ENCODE results near the gene TMEM106A. TPM values are rescaled to one million over a fixed set of nuclear protein-coding genes. Genes with fewer than 3 reads are reported as not detected.
"Not testable (repeated sequence)": the region's sequence is repeated elsewhere in the genome, so short reads cannot be mapped to it uniquely, and the experiment has no call there.

TMEM106A gene
- total RNA-seq, 1 experiment from 2014 or later, result 2.1 TPM

DNA sequence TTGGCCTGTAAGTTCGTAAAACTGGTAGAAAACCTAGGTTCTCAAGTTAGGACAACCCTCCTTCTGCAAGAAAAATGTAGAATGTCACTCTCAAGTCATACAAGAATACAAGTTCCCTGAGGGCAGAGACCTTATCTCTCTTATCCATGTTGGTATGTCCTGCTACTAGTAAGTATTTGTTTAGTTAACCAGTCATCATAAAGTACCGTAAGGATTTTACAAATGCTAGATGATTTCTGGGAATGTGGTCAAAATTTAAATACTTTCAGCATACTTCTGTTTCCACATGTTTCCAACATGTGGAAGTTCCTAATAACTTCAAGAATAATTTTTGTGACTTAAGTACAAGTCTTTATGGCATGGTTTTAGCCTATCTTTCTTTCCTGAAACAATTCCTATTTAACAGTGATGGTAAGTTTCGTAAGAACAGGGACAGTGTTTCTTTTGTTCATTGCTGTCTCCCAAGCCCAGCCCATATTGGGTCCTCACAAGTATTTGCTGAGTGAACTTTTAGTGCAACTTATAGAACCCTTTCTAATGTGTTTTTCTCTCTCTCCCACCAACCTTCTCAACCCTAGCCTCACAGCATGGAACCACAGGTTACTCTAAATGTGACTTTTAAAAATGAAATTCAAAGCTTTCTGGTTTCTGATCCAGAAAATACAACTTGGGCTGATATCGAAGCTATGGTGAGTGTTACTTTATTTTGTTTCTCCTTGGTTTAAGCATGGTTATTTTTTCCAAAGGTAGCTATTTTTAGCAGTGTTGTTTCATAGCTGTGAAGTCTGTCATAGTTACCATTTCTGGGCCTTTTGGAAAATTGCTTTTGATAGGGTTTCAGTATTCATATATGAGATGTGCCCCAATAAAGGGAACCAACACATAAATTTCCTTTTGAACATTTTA is 36.2 kb upstream of the TMEM106A start:
- Histone ChIP-seq H3K9me3 (ENCODE audit: low read depth, low read length, poor library complexity, severe bottlenecking) (no peaks in the 10 kb centered on the region), H3K27me3 (replicated peaks; ENCODE audit: insufficient read depth, low read depth, low read length, poor library complexity) (no peaks in the 10 kb centered on the region), H3K4me1 (ENCODE audit: insufficient read depth, low read length, poor library complexity, severe bottlenecking) (peaks cover 9% of the 10 kb centered on the region), H3K27ac (ENCODE audit: low read depth, low read length, poor library complexity, severe bottlenecking) (no peak overlapping the region), H3K4me3 (ENCODE audit: low read depth, low read length, poor library complexity, severe bottlenecking) (no peak overlapping the region), H3K36me3 (ENCODE audit: insufficient read depth, low read length, poor library complexity, severe bottlenecking) (peaks cover 3% of the 10 kb centered on the region)
- ChIA-PET POLR2A (ENCODE audit: low non-redundant PET) (no interaction called here), CTCF (no interaction called here)
- intact Hi-C loops (cut with micrococcal nuclease; ENCODE audit: unreplicated experiment), result no loop called here
- no peak for DNase-seq (ENCODE audit: low spot score)
- no TSS peak for BruUV-seq (replicated peaks)
- TF ChIP-seq EZH2 (IDR thresholded peaks at IDR 0.05; ENCODE audit: borderline replicate concordance, low read depth, low read length, poor library complexity, severe bottlenecking), result no peak
- TF ChIP-seq, protein P1, sequence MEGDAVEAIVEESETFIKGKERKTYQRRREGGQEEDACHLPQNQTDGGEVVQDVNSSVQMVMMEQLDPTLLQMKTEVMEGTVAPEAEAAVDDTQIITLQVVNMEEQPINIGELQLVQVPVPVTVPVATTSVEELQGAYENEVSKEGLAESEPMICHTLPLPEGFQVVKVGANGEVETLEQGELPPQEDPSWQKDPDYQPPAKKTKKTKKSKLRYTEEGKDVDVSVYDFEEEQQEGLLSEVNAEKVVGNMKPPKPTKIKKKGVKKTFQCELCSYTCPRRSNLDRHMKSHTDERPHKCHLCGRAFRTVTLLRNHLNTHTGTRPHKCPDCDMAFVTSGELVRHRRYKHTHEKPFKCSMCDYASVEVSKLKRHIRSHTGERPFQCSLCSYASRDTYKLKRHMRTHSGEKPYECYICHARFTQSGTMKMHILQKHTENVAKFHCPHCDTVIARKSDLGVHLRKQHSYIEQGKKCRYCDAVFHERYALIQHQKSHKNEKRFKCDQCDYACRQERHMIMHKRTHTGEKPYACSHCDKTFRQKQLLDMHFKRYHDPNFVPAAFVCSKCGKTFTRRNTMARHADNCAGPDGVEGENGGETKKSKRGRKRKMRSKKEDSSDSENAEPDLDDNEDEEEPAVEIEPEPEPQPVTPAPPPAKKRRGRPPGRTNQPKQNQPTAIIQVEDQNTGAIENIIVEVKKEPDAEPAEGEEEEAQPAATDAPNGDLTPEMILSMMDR (conservative IDR thresholded peaks at IDR 0.05; ENCODE audit: low read depth, low read length), result no peak

DNA sequence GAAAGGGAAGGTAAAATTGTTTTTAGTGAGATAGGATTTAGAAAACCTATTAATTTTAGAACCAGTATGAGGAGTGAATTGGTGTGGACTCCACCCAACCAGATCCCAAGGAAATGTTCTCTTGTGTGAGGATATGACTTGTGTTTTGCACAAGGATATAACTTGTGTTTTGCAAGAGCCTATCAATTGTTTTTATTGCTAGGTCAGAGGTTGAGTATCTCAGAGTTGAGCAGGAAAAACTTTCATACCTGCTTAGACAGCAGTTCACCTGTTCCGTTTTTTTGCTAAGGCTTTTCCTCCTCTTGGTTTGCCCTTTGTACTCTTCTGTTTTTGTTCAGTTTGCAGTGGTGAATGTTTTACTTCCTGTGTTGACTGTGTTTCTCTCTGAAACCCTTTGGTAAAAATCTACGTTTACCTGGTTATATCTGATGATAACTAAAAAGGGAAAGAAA is 35.5 kb upstream of the TMEM106A start:
- DNase-seq (ENCODE audit: low spot score), result no peak
- Histone ChIP-seq H3K4me1 (ENCODE audit: insufficient read depth, low read length, poor library complexity, severe bottlenecking) (peaks cover 9% of the 10 kb centered on the region), H3K27me3 (replicated peaks; ENCODE audit: insufficient read depth, low read depth, low read length, poor library complexity) (no peaks in the 10 kb centered on the region), H3K9me3 (ENCODE audit: low read depth, low read length, poor library complexity, severe bottlenecking) (no peaks in the 10 kb centered on the region), H3K4me3 (ENCODE audit: low read depth, low read length, poor library complexity, severe bottlenecking) (no peak overlapping the region), H3K27ac (ENCODE audit: low read depth, low read length, poor library complexity, severe bottlenecking) (no peak overlapping the region), H3K36me3 (ENCODE audit: insufficient read depth, low read length, poor library complexity, severe bottlenecking) (peaks cover 3% of the 10 kb centered on the region)
- CTCF ChIA-PET, result no interaction called here
- BruUV-seq (replicated peaks), result no TSS peak
- intact Hi-C loops (cut with micrococcal nuclease; ENCODE audit: unreplicated experiment), result no loop called here
- POLR2A ChIA-PET (ENCODE audit: low non-redundant PET), result no interaction called here
- no peak for TF ChIP-seq EZH2 (IDR thresholded peaks at IDR 0.05; ENCODE audit: borderline replicate concordance, low read depth, low read length, poor library complexity, severe bottlenecking)
- TF ChIP-seq, protein P1 (conservative IDR thresholded peaks at IDR 0.05; ENCODE audit: low read depth, low read length), result no peak

DNA sequence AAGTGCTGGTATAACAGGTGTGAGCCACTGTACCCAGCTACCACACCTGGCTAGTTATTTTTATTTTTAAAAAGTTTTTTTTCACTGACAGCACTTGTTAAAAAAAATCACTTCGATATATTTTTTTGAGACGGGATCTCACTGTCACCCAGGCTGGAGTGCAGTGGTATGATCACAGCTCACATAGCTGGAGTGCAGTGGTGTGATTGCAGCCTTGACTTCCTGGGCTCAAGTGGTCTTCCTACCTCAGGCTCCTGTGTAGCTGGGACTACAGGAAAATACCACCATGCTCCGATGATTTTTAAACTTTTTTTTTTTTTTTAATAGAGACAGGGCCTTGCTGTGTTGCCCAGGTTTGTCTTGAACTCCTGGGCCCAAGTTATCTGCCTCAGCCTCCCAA is 27.8 kb upstream of the TMEM106A start:
- POLR2A ChIA-PET (ENCODE audit: low non-redundant PET), result no interaction called here

DNA sequence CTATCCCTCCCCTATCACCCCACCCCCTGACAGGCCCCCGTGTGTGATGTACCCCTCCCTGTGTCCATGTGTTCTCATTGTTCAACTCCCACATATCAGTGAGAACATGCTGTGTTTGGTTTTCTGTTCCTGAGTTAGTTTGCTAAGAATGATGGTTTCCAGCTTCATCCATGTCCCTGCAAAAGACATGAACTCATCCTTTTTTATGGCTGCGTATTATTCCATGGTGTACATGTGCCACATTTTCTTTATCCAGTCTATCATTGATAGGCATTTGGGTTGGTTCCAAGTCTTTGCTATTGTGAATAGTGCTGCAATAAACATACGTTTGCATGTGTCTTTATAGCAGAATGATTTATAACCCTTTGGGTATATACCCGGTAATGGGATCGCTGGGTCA is 25.0 kb upstream of the TMEM106A start:
- POLR2A ChIA-PET (ENCODE audit: low non-redundant PET); H3K9me3 ChIP-seq (ENCODE audit: low read depth, low read length, poor library complexity, severe bottlenecking); intact Hi-C loops (cut with micrococcal nuclease; ENCODE audit: unreplicated experiment); H3K27ac ChIP-seq (ENCODE audit: low read depth, low read length, poor library complexity, severe bottlenecking); DNase-seq (ENCODE audit: low spot score); H3K4me3 ChIP-seq (ENCODE audit: low read depth, low read length, poor library complexity, severe bottlenecking); BruUV-seq (replicated peaks); CTCF ChIA-PET; H3K4me1 ChIP-seq (ENCODE audit: insufficient read depth, low read length, poor library complexity, severe bottlenecking); H3K27me3 ChIP-seq (replicated peaks; ENCODE audit: insufficient read depth, low read depth, low read length, poor library complexity): not testable (repeated sequence)
- peaks cover 20% of the 10 kb centered on the region for H3K36me3 ChIP-seq (ENCODE audit: insufficient read depth, low read length, poor library complexity, severe bottlenecking)

More for the DNA sequence above, 27.8 kb upstream of the TMEM106A start:
- Histone ChIP-seq H3K4me1 (ENCODE audit: insufficient read depth, low read length, poor library complexity, severe bottlenecking) (no peaks in the 10 kb centered on the region), H3K4me3 (ENCODE audit: low read depth, low read length, poor library complexity, severe bottlenecking) (no peak overlapping the region), H3K9me3 (ENCODE audit: low read depth, low read length, poor library complexity, severe bottlenecking) (no peaks in the 10 kb centered on the region), H3K27me3 (replicated peaks; ENCODE audit: insufficient read depth, low read depth, low read length, poor library complexity) (no peaks in the 10 kb centered on the region), H3K36me3 (ENCODE audit: insufficient read depth, low read length, poor library complexity, severe bottlenecking) (peaks cover 2% of the 10 kb centered on the region), H3K27ac (ENCODE audit: low read depth, low read length, poor library complexity, severe bottlenecking) (no peak overlapping the region)
- TF ChIP-seq, protein P1 (conservative IDR thresholded peaks at IDR 0.05; ENCODE audit: low read depth, low read length), result no peak
- no peak for TF ChIP-seq EZH2 (IDR thresholded peaks at IDR 0.05; ENCODE audit: borderline replicate concordance, low read depth, low read length, poor library complexity, severe bottlenecking)
- intact Hi-C loops (cut with micrococcal nuclease; ENCODE audit: unreplicated experiment), result no loop called here
- BruUV-seq (replicated peaks), result no TSS peak
- CTCF ChIA-PET, result no interaction called here
- DNase-seq (ENCODE audit: low spot score), result no peak
